ENCODE measurements around the gene HSD11B1. TPM values are rescaled to one million over a fixed set of nuclear protein-coding genes. Genes with fewer than 3 reads are reported as not detected.

HSD11B1 gene
- polyA plus RNA-seq, 6 donors from 2014 or later = not detected

DNA sequence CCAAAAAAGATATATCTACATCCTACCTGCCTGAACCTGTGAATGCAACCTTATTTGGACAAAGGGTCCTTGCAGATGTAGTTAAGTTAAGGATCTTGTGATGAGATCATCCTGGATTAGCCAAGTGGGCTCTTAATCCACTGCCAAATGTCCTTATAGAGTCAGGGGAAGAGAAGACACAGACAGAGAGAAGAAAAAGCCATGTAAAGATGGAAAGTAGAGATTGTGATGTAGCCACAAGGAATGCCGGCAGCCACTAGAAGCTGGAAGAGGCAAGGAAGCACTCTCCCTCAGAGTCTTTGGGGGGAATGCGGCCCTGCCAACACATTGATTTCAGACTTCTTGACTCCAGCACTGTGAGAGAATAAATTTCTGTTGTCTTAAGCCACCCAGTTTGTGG is 16.2 kb downstream of the HSD11B1 start:
- peaks cover 0 to 6% (median 4%) of the 10 kb centered on the region in 7 donors for H3K9me3 Mint-ChIP-seq

DNA sequence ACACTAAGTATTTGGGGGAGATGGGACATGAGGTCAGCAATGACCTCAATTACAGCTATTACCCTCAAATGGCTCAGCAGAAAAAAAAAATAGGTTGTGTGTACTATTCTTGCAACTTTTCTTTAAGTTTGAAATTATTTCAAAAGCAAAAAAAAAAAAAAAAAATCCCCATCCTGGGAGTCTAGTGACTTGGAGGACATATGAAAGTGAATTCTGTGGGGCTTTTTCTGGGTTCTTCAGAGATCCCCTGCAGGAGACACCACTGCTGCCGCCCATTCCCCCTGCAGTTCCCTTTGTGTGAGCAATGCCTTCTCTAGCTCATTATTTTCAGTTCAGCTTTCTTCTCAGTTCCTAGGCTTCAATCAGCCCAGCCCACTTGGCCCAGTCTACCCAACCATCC is 16.7 kb downstream of the HSD11B1 start:
- Mint-ChIP-seq H3K27me3 (peaks cover 0 to 16% (median 4%) of the 10 kb centered on the region in 3 donors), H3K36me3 (no peaks in the 10 kb centered on the region), H3K27ac (peak overlapping the region in 2 of 6 donors; percentile 4 to 29), H3K9me3 (peaks cover 0 to 6% (median 4%) of the 10 kb centered on the region in 7 donors), H3K4me3 (no peak overlapping the region), H3K4me1 (no peaks in the 10 kb centered on the region)
- DNase-seq (no peak), ATAC-seq (ENCODE audit: low read depth in 2 of 2) (no peak)

More for the DNA sequence above, 16.2 kb downstream of the HSD11B1 start:
- Mint-ChIP-seq H3K4me1 (no peaks in the 10 kb centered on the region), H3K4me3 (no peak overlapping the region), H3K27ac (no peak overlapping the region), H3K27me3 (peaks cover 0 to 16% (median 4%) of the 10 kb centered on the region in 3 donors), H3K36me3 (no peaks in the 10 kb centered on the region)
- ATAC-seq (ENCODE audit: low read depth in 2 of 2) = no peak
- no peak for DNase-seq

DNA sequence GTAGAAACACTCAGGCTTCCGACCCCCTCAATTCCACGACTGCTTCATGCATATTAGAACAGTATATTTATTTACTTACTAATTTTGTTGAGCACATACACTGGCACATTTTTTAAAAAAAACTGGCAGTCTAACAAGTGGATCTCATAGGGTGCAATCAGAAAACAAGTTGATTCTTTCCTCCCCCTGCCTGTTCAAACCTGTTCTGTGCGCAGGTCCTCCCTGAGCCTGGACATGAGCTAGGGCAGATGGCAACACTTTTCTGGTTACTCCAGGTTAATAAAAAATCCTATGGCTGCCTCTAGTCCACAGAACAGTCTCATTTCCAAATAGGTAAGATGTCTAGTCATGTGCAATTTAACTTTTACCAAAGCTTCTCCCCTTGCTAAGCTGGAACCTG is 18.6 kb downstream of the HSD11B1 start:
- Mint-ChIP-seq H3K27ac (no peak overlapping the region), H3K4me1 (no peaks in the 10 kb centered on the region), H3K9me3 (peaks cover 0 to 6% (median 4%) of the 10 kb centered on the region in 7 donors), H3K4me3 (no peak overlapping the region), H3K36me3 (no peaks in the 10 kb centered on the region), H3K27me3 (peaks cover 0 to 15% (median 4%) of the 10 kb centered on the region in 3 donors)
- ATAC-seq (ENCODE audit: low read depth in 2 of 2) (no peak), DNase-seq (no peak)

DNA sequence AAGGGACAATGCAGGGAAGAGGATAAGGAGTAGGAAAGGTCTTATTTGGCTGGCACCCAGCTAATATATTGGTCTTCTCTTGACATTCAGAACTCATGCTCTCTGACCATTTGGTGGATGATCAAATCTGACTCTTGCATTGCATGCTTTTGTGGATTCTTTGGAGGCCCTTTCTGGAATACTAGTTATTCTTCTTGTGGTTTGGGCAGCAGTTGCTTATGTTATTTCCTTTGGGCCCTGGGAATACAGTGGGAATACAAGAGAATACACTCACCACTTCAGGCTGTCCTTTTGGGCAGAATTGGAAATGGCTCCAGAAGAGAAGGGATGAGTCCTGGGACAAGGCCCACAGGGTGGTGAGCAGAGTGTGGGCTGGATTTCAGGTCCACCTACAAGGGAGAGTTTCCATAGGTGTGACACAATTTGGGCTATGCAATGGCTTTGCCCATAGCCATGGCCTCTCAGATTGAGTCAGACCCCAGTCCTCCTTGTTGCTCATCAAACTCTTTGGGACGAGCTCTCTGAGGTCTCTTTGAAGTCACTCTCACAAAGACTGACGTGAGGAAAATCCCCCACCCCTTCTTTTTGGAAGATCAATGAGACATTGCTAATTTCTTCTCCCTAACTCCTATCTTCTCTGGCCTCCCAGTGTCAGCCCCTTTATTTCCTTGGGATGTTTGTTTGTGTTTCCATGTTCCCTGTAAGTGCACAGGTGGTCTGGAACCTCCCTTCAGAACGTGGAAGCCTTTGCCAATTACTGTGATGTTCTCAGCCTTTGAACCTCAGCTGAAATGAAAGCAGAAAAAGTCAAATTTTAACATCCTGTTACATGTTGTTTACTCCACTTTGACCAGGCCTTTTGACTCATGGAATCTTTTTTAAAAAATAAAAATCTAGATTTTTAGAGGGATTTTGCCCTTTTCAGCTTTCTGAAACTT is 19.4 kb downstream of the HSD11B1 start:
- ATAC-seq (ENCODE audit: low read depth in 2 of 2) = no peak
- no peaks in the 10 kb centered on the region for H3K36me3 Mint-ChIP-seq
- H3K4me1 Mint-ChIP-seq = no peaks in the 10 kb centered on the region
- H3K4me3 Mint-ChIP-seq = no peak overlapping the region
- no peak overlapping the region for H3K27ac Mint-ChIP-seq
- peaks cover 0 to 6% (median 4%) of the 10 kb centered on the region in 7 donors for H3K9me3 Mint-ChIP-seq
- H3K27me3 Mint-ChIP-seq = peaks cover 0 to 14% (median 4%) of the 10 kb centered on the region in 3 donors
- DNase-seq = no peak

DNA sequence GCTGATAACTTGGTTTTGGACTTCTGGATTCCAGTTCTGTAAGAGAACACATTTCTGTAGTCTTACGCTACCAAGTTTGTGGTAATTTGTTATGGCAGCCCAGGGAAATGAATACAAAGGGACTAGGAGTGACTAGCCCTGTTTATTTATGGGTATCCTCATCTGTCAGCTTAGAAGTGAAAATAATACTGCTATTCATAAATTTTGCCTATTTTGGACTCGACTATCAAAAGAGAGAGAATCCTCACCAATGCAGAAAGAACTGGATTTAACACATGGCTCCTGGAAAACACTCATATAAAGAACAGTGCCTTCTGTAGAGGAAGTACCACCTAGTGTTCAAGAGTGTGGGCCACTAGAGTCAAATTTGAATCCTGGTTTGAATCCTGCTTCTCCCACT is 22.6 kb downstream of the HSD11B1 start:
- H3K4me1 Mint-ChIP-seq = no peaks in the 10 kb centered on the region
- no peak overlapping the region for H3K4me3 Mint-ChIP-seq
- H3K9me3 Mint-ChIP-seq = no peaks in the 10 kb centered on the region
- no peak overlapping the region for H3K27ac Mint-ChIP-seq
- no peak for DNase-seq
- no peak for ATAC-seq (ENCODE audit: low read depth in 2 of 2)
- H3K27me3 Mint-ChIP-seq = peaks cover 0 to 15% (median 1%) of the 10 kb centered on the region in 3 donors
- H3K36me3 Mint-ChIP-seq = no peaks in the 10 kb centered on the region

DNA sequence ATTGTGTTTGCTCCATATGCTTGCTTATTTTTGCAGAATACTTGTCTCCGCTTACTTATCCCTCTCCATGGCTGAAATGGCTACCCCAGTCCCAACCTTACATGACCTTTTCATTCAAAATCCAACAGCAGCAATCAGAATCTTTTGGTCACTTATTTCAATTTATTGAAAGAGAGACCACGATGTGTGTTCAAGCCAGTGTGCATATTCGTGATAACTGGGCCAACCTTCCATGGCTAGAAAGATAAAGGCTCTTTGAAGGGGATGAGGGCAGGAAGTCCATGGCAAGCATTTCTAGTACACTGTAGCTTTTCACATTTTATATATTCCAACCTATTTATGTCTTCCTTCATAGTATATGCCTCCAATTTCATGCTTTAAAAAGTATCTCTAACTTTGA is 23.1 kb downstream of the HSD11B1 start:
- no peak for DNase-seq
- ATAC-seq (ENCODE audit: low read depth in 2 of 2) = no peak
- no peaks in the 10 kb centered on the region for H3K4me1 Mint-ChIP-seq
- peaks cover 0 to 13% (median 2%) of the 10 kb centered on the region in 3 donors for H3K27me3 Mint-ChIP-seq
- no peaks in the 10 kb centered on the region for H3K36me3 Mint-ChIP-seq
- no peaks in the 10 kb centered on the region for H3K9me3 Mint-ChIP-seq
- H3K4me3 Mint-ChIP-seq = no peak overlapping the region
- H3K27ac Mint-ChIP-seq = no peak overlapping the region

DNA sequence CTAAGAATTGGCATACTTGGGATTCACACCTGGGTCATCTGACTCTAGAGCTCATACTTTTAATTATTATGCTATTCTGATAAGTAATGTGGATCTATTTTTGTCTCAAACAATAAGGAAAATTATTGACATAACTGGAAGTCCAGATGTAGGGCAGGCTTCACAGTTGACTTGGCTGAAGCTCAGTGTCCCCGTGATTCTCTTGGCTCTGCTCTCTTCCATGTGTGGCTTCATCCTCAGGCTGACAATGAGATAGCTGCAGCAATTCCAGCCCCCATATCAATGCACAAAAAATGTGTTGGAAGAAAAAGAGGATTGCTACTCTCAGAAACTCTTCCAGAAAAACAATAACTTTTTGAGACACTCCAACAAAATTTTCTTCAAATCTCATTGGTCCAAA is 23.8 kb downstream of the HSD11B1 start:
- Mint-ChIP-seq H3K27me3 (peaks cover 0 to 13% (median 5%) of the 10 kb centered on the region in 3 donors), H3K4me1 (no peaks in the 10 kb centered on the region), H3K36me3 (no peaks in the 10 kb centered on the region), H3K9me3 (no peaks in the 10 kb centered on the region), H3K27ac (no peak overlapping the region), H3K4me3 (no peak overlapping the region)
- ATAC-seq (ENCODE audit: low read depth in 2 of 2) (no peak), DNase-seq (no peak)

DNA sequence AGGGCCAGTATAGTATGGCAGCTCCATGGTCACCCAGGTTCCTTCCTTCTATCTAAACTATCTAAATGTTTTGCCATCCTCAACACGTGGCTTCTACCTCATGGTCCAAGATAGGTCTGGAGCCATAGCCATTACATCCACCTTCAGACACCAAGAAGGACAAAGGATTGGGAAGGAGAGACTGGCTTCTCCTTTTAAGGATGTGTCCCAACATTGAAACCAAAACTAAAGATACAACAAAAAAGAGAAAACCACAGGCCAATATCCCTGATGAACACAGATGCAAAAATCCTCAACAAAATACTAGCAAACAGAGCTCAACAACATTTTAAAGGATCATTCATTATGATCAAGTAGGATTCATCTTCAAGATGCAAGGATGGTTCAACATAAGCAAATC is 24.8 kb downstream of the HSD11B1 start:
- H3K9me3 Mint-ChIP-seq = no peaks in the 10 kb centered on the region

DNA sequence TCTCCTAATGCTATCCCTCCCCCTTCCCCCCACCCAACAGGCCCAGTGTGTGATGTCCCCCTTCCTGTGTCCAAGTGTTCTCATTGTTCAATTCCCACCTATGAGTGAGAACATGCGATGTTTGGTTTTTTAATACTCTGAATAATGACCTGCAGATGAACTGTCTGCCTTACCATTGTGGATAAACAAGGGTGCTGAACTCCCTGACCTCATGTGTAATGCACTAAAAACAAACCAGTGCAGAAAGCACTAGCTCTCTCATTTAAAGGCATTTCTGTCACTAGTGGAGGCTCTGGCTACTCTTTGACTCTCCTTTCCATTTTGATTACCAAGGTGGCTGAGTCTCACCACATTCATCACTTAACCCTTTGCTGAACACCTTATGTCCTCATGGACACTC is 28.1 kb downstream of the HSD11B1 start:
- ATAC-seq (ENCODE audit: low read depth in 2 of 2) = no peak
- Mint-ChIP-seq H3K36me3 (no peaks in the 10 kb centered on the region), H3K27me3 (peaks cover 8 to 24% (median 9%) of the 10 kb centered on the region in 3 donors), H3K4me3 (no peak overlapping the region), H3K27ac (no peak overlapping the region), H3K4me1 (no peaks in the 10 kb centered on the region), H3K9me3 (no peaks in the 10 kb centered on the region)
- DNase-seq = no peak

More for the DNA sequence above, 24.8 kb downstream of the HSD11B1 start:
- Mint-ChIP-seq H3K27me3 (peaks cover 0 to 13% (median 9%) of the 10 kb centered on the region in 3 donors), H3K4me3 (no peak overlapping the region), H3K36me3 (no peaks in the 10 kb centered on the region), H3K4me1 (no peaks in the 10 kb centered on the region), H3K27ac (peak overlapping the region in 2 of 6 donors; percentile 67 to 76)
- no peak for ATAC-seq (ENCODE audit: low read depth in 2 of 2)
- DNase-seq = no peak

DNA sequence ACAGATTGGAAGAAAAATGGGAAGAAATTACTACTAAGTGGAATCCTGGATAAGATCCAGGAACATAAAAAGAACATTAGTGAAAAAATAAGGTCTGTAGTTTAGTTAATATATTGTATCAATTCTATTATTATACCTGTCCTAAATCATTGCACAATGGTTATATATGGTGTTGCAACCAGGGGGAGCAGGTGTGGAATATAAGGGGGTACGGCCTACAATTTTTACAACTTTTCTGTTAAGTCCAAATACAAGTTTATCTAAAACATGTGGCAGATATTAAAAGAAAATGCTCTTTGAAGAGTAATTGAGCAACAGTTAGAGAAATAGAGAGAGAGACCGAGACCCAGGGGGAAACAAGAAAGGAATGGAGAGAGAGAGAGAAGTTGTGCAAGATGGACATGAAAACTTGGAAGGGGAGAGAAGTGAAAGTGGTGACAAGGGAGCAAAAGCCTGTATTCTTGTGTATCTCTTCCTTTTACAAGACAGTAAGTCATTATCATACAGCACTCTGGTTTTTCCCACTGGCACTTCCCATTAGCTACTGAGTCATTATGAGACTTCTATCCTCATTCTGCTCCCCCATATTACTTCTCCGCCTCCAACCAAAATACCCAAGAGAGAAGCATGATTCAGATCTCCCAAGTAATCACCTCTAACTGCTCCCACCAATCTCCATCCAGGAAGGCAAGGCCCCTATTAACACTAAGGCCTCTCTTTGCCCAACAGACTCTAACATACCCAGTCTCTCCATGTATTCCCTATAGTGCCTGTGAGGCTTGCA is 29.0 kb downstream of the HSD11B1 start:
- no peak overlapping the region for H3K4me3 Mint-ChIP-seq
- no peaks in the 10 kb centered on the region for H3K36me3 Mint-ChIP-seq
- no peak for ATAC-seq (ENCODE audit: low read depth in 2 of 2)
- peaks cover 9 to 26% (median 9%) of the 10 kb centered on the region in 3 donors for H3K27me3 Mint-ChIP-seq
- H3K4me1 Mint-ChIP-seq = no peaks in the 10 kb centered on the region
- H3K27ac Mint-ChIP-seq = no peak overlapping the region
- no peaks in the 10 kb centered on the region for H3K9me3 Mint-ChIP-seq
- DNase-seq = no peak

DNA sequence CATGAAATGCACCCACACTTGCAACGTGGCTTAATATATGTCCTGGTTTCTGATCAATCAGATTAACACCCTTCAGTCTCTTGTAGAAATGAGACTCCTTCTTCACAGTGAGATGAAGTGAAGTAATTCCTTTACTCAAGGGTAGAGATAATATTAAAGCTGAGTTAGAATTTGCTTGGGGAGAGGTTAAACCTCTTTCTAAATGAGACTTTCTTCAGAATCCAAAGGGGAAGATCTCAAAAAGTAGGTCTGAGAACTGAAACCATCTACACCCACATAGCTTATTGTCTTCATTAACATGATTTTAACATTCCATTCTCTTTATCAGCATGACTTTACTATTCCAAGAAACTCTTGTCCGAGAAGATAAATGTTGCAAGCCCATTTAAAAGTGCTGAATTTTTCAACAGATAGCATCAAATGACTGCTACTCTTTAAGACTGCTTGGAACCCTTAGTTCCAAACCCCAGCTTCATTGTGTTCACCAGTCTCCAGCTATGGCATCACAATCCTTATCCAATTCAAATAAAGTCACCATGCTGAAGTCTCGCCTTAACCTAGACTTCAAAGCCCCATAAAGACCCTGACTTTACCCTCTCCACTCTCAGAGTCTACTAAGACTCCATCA is 32.0 kb downstream of the HSD11B1 start:
- Mint-ChIP-seq H3K36me3 (no peaks in the 10 kb centered on the region), H3K4me1 (no peaks in the 10 kb centered on the region), H3K27me3 (peaks cover 9 to 18% (median 9%) of the 10 kb centered on the region in 3 donors), H3K27ac (no peak overlapping the region), H3K9me3 (no peaks in the 10 kb centered on the region), H3K4me3 (no peak overlapping the region)
- no peak for ATAC-seq (ENCODE audit: low read depth in 2 of 2)
- DNase-seq = no peak

DNA sequence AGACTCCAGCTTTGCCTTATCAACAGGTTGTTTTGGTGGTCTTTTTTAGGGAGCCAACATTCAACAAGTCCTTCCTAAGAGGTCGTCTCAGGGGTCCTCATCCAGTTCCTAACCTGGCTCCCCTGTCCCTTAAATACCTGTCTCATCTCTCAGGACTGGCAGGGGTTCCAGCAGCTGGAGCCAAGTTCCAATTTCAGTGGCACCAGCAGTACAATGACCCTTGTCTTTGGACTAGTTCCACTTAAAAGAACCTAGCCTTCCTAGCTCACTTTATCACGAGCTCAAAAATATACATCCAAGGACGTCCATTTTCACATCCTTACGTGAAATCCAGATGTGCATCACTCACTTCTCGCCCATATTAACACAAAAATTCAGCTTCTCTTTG is 32.5 kb downstream of the HSD11B1 start:
- H3K4me1 Mint-ChIP-seq = no peaks in the 10 kb centered on the region
- no peaks in the 10 kb centered on the region for H3K9me3 Mint-ChIP-seq
- H3K27me3 Mint-ChIP-seq = peaks cover 9 to 18% (median 9%) of the 10 kb centered on the region in 3 donors
- H3K27ac Mint-ChIP-seq = no peak overlapping the region
- ATAC-seq (ENCODE audit: low read depth in 2 of 2) = no peak
- no peak overlapping the region for H3K4me3 Mint-ChIP-seq
- H3K36me3 Mint-ChIP-seq = no peaks in the 10 kb centered on the region
- DNase-seq = no peak

DNA sequence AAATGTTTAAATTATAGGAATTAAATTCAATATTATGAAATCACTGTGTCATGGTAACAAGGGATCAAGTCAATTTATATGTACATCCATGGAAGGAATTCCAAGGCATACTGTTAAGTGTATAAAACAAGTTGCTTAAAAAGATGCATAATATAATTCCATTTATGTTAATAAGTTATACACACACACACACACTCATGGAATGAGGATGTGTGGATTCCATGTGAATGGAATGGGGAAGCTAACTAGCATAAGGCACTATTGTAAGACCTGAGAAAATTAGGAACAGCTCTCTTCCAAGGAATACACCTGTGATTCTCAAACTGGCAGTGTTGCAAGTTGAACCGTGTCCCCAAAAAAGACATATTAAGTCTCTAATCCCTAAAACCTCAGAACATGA is 33.6 kb downstream of the HSD11B1 start:
- no peaks in the 10 kb centered on the region for H3K4me1 Mint-ChIP-seq
- no peak overlapping the region for H3K27ac Mint-ChIP-seq
- ATAC-seq (ENCODE audit: low read depth in 2 of 2) (no peak), DNase-seq (no peak)
- H3K4me3 Mint-ChIP-seq = no peak overlapping the region
- no peaks in the 10 kb centered on the region for H3K9me3 Mint-ChIP-seq
- H3K27me3 Mint-ChIP-seq = peaks cover 4 to 18% (median 9%) of the 10 kb centered on the region in 3 donors
- no peaks in the 10 kb centered on the region for H3K36me3 Mint-ChIP-seq

Measured in naive B cell (primary cell).